Measurements from ENCODE around the gene LPP. TPM values are rescaled to one million over a fixed set of nuclear protein-coding genes. Genes with fewer than 3 reads are reported as not detected.

Gene LPP
- total and polyA plus RNA-seq, 9 of the 15 experiments (the other 6 are each of a cell fraction or from before 2014, with no cell fraction given), result 0.07 to 0.18 TPM; not detected in 7

DNA sequence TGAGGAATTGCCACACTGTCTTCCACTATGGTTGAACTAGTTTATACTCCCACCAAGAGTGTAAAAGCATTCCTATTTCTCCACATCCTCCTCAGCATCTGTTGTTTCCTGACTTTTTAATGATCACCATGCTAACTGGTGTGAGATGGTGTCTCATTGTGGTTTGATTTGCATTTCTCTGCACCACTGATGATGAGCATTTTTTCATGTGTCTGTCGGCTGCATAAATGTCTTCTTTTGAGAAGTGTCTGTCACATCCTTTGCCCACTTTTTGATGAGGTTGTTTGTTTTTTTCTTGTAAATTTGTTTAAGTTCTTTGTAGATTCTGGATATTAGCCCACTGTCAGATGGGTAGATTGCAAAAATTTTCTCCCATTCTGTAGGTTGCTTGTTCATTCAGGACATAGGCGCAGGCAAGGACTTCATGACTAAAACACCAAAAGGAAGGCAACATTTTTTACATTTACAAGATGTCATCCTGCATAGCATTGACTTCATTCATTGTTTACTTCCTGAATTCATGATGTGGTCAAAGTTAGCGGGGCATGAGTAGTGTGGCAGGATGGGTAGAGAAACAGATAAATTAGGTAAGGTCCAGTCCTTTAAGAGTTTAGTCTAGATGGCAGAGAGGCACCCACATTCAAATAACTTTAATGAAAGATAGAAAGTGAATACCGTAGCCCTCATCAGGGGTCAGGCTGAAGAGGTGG, 45.1 kb upstream of the LPP start (continued):
- TF ChIP-seq MED1 (CRISPR knock-in tag; IDR thresholded peaks at IDR 0.05; ENCODE audit: borderline replicate concordance) (no peak), ZNF318 (IDR thresholded peaks at IDR 0.05; ENCODE audit: borderline replicate concordance in 1 of 2, low read depth in 1 of 2) (no peak), IRF2 (CRISPR knock-in tag; IDR thresholded peaks at IDR 0.05) (no peak), SREBF1 (IDR thresholded peaks at IDR 0.05; ENCODE audit: borderline replicate concordance, low read depth, low read length) (no peak), ZNF175 (CRISPR knock-in tag; IDR thresholded peaks at IDR 0.05; ENCODE audit: low read depth) (no peak), KDM2B (CRISPR knock-in tag; IDR thresholded peaks at IDR 0.05) (no peak), BCLAF1 (IDR thresholded peaks at IDR 0.05; ENCODE audit: borderline replicate concordance in 1 of 2, control insufficient read depth in 1 of 2, low read depth in 2 of 2, low read length in 1 of 2) (no peak), KLF6 (CRISPR knock-in tag; IDR thresholded peaks at IDR 0.05; ENCODE audit: borderline replicate concordance) (no peak)
- TF ChIP-seq, protein P1, sequence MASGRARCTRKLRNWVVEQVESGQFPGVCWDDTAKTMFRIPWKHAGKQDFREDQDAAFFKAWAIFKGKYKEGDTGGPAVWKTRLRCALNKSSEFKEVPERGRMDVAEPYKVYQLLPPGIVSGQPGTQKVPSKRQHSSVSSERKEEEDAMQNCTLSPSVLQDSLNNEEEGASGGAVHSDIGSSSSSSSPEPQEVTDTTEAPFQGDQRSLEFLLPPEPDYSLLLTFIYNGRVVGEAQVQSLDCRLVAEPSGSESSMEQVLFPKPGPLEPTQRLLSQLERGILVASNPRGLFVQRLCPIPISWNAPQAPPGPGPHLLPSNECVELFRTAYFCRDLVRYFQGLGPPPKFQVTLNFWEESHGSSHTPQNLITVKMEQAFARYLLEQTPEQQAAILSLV (tag; IDR thresholded peaks at IDR 0.05), result no peak

Measured in K562 (cell line).